Stimulated activated CD4-positive, alpha-beta T cell treated with anti-CD3 and anti-CD28 coated beads, Interleukin-2, amount 100 ng/mL, for 48 hours (primary cell): ENCODE measurements around the gene BTN1A1.
"Not testable (repeated sequence)": the region's sequence is repeated elsewhere in the genome, so short reads cannot be mapped to it uniquely, and the experiment has no call there.

Source experiments
- DNase-seq, 2 donors: peaks; one replicate each; pipeline ENCODE4 v3.0.0-alpha.2; 2020

BTN1A1 gene

GRCh38 chr6:26519359-26519758 is 19.3 kb downstream of the BTN1A1 start:
- DNase-seq: no peak

- no peak for DNase-seq
These were observed 20.2 kb downstream of the BTN1A1 start for GRCh38 chr6:26520237-26520849.

- DNase-seq: peak; percentile 80 to 89
These were observed 20.9 kb downstream of the BTN1A1 start for GRCh38 chr6:26520850-26521599.

DNA sequence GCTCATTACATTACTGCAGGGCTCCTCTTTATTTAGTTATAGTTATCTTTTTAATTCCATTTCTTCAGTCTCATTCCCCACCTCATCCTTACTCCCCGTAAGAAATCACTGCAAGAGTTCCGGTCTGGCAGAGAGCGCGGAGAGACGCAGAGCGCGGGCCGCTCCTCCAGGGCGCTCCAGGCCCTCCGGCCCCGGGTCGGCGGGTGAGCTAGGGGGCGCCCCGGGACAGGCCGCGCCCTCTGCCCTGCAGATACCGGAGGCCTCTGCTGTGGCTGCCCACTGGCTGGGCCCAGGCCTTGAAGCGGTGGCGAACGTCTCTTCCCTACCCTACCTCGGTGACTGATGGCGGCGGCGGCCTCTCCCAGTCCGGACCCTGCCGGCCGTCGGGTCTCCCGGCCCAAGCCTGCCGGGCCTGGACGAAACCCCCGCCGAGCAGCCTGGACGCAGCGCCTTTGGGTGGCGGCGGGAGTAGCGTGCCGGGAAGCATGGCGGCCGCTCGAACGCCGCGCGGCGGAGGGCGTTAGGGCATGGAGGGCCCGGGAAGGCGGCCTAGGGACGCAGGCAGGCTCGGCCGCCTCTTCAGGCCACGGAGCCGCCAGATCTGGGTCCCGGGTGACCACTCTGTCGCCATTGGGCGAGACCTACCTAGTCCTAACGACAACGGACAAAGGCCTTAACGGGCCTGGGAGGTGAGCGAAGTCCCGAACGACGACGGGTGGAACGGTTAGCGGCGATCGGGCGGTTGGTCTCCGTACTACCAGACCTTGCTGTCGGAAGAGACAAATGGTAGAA is 21.7 kb downstream of the BTN1A1 start:
- peak; percentile 59 to 65 for DNase-seq

DNA sequence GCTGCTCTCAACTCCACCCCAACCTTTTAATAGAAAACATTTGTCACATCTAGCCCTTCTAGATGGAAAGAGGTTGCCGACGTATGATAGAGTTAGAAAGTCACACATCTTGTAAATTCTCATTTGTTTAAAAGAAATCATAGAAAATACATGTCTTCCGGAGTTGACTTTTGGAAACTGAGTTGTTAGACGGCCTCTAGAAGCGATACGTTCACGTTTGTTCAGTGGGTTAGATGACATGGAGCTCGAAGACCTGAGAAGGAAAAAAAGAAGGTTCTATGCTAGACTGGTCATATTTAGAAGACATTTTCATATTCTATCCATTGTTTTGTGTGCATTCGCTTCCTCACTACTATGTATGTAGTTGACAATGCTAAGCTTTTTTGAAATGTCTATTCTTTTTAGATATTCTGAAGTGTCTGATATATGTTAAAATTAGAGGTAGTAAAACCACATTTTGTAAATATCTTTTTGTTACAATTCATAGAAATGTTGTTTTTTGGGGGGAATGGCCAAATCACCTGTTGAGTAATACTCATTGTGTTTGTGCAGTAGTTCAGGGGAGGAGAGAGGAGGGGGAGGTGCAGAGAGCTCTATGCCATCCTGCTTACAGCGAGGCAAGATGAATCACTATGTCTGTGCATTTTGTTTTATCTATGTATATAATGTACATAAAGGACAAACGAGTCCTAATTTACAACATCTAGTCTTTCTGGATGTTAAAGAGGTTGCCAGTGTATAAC is 22.6 kb downstream of the BTN1A1 start:
- not testable (repeated sequence) for DNase-seq

DNA sequence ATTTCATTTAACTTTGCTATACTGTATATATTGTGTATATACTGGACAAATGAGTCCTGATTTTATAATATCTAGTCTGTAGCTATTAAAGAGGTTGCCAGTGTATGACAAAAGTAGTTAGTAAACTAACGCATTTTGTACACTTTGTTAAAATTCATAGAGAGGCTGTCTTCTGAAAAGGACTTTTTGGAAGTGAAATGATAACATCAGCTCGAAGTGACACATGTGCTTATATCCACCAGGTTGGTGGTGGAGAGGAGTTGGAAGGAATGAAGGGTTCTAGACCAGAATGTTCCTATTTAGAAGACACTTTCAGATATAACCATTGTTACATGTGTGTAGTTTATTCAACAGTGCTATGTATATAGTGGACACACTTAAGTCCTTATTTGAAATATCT is 24.2 kb downstream of the BTN1A1 start:
- not testable (repeated sequence) for DNase-seq

DNA sequence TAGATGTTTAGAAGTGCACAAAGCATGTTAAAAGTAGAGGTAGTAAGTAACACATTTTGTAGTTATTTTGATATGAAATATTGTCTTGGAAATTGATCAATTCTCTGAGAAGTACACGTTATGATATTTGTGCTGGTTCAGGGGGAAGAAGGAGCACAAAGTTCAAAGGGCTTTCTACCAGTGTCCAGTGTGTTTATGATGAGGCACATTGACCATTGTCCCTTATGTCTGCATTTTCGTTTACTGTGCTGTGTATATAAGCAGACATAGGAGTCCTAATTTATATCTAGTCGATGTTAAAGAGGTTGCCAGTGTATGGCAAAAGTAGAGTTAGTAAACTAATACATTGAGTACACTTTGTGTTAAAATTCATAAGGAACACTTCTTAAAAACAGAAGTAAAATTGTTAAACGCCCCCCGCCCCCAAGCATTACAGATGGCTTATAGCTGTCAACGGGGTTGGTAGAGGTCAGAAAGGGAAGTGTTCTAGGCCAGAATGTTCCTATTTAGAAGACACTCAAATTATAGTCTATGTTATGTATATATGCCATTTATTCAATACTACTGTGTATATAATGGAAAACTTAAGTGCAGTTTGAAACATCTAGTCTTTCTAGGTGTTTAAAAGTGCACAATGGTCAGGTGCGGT is 24.7 kb downstream of the BTN1A1 start:
- no peak for DNase-seq

DNA sequence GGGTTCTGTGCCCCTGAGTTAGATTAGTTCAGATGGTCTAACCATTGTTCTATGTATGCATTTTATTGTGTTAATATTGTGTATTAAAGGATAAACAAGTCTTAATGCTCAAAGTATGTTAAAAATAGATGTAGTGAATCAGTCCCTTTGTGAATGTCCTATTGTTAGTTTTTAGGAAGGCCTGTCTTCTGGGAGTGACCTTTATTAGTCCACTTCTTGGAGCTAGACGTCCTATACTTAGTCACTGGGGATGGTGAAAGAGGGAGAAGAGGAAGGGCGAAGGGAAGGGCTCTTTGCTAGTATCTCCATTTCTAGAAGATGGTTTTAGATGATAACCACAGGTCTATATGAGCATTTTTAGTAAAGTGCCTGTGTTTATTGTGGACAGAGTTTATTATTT is 25.7 kb downstream of the BTN1A1 start:
- DNase-seq: no peak

- DNase-seq: no peak
These were observed 26.8 kb downstream of the BTN1A1 start for GRCh38 chr6:26526928-26527327.

DNA sequence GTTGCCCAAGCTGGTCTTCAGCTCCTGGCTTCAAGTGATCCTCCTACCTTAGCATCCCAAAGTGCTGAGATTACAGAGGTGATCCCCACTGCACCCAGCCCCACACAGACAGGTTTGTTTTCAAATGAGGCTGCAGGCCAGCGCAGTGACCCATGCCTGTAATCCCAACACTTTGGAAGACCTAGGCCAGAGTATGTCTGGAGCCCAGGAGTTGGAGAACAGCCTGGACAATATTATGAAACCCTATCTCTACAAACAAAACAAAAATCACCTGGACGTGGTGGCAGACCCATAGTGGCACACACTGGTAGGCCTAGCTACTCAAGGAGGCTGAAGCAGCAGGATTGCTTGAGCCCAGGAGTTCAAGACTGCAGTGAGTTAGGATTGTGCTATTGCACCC is 30.1 kb downstream of the BTN1A1 start:
- DNase-seq: no peak

DNA sequence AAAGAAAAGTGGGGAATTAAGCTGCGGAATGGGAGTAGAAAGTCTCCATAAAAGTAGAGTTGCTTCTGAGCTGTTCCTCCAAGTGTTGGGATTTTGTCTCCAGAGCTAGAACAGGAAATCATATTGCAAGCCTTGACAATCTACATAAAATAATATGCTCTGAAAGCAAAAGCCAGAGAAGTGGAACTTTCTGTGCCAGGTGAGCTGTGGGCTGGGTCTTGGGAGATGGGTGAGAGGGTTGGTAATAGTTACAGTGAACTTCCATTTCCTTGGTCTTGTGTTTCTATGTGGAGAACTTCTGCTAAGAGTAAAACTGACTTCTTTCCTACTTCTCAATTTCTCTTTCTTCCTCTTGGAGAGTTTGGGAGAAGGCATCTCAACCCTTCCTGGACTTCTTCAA is 31.8 kb downstream of the BTN1A1 start:
- DNase-seq: no peak

DNA sequence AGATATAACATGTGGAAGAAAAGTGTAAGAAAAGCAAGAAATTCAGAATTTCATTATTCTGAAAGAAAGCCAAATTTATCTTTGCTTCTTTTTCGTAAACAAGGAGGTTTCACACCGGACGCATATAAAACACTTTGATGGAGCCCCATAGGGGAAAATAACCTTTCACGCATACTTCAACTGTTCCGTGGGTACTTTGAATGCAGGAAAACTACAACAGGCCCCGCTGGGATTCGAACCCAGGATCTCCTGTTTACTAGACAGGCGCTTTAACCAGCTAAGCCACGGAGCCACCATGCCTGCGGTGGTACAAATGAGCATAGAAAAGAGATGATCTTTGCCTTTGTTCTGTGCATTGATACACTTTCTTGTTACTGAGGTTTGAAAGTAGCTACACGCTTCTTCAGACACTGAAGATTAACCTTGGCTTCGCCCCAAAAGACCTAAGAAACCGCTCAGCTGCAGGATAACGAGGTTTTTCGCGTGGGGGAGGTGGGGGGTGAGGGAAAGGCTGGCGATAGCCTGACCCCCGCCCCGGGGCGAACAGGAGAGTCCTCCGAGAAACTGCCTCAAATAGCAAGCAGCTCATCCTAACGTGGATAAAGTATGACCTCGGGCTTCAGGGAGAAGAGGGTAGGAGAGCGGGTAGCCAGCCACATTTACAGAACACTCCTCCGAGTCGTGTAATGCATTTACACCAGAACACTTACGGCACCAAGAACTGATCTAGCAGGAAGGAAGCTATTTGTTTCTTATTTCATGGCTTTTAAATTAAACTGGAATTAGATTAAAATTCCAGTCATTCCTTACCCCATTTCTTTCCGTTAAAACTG is 32.8 kb downstream of the BTN1A1 start:
- DNase-seq: peak; percentile 97

DNA sequence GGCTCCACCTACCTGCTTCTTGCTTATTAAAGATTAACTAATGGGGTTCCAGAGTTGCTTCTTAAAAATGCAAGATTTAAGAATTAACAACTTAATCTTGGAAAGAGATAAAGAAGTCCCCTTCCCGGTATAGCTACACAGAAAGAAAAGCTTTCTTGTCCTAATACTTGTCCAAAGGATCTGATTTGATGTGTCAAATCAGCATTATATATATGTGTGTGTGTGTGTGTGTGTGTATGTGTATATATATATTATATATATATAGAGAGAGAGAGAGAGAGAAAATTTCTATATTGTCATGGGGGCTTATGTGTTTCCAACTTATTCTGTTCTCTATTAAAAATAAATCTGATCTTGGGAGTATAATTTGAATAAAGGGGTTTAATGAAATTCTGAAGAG is 33.4 kb downstream of the BTN1A1 start:
- DNase-seq: no peak

GRCh38 chr6:26534681-26535465 is 34.8 kb downstream of the BTN1A1 start:
- DNase-seq: no peak

DNA sequence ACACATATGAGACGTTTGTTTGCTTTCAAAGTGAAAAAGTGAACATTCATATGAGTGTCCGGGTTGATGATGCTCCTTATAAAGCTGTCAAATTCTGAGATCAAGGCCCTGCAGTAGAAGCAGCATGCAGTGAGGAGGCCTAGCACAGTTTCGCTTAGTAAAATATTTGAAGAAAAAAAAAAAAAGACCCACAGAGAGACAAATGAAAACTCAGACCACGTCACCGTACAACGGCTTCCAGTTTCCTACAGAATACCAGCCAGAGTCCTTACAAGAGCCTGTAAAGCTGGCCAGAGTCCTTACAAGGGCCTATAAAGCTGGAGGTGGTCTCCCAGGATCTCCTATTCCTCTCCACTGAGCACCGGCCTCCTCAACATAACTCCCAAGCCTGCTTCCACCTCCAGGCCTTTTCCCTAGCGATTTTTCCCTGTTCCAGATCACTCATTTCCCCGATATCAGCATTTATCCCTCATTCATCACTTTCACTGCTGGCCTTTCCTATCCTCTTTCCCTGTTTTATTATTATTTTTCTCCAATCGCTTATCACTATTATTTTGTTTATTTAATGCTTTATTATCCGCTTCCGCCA is 36.6 kb downstream of the BTN1A1 start:
- no peak for DNase-seq

GRCh38 chr6:26537160-26537845 is 37.2 kb downstream of the BTN1A1 start:
- DNase-seq: peak; percentile 90 to 92

DNA sequence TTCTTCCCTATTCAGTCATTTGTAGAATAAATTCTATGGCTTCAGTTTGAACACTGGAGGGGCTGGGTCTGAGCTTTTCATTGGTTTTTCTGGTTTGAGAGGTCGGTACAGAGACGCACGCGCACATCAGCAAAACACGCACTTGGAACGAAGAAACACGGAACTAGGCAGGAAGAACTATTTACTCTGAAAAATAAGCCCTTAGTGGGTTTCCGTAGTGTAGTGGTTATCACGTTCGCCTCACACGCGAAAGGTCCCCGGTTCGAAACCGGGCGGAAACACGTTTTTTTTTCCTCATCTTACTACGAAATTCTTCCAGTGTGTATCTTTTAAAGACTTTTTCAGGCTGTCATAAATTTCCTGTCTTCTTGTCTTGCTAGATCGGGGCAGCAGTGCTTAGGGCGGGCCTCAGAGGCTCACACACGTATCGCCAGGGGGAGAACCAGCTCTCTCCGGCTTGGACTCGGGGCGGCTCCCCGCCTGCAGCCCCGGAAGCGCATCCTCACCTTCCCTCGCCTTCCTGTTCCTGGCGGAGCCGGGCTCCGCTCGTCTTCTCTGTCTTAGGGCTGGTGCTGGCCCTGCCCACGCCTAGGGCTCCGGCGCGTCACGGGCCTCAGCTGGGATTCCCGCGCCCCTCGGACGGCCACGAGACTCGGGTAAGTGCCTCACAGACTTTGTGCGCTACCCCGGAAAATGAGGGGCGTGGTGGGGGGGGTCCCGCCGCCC is 37.9 kb downstream of the BTN1A1 start, which contains the start of gene HMGN4:
TSS of gene HMGN4 (plus strand) at position 521 of the 726 bp plus-strand sequence. CDS start 6,841 bp downstream, outside the sequence.
- peak; percentile 70 to 74 for DNase-seq

DNA sequence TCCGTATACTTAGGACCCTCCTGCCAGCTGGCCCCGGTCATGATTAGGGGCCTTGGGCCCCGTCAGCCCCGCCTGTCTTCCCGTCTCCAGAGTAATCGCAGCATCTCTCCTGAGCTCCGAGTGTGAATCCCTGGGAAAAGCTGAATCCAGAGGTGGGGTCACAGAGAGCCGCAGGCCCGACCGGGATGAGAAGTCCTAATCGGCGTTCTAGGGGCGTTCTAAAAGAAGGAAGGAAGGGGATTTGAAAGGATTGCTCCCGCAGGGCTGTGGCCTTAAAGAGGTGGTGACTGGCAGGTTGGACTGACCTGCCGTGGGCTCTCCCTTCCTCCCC is 38.4 kb downstream of the BTN1A1 start:
- DNase-seq: no peak

- DNase-seq: no peak
These were observed 39.0 kb downstream of the BTN1A1 start for GRCh38 chr6:26539071-26539615.
